SU-DHL-6 (cell line): ENCODE data around the gene ORAI3.

Experiments used
- H2AFZ ChIP-seq: fragments of 200-600 bp; sonication (generic); 2 replicates; pipeline ENCODE4 v1.6.1; 2014; ENCODE audit warnings: low read depth, mild to moderate bottlenecking, moderate library complexity, mixed read lengths, antibody characterized with exemption, low read length; ENCODE audit not compliant: severe bottlenecking
- H3F3A ChIP-seq: fragments of 200-600 bp; shearing (Covaris generic); 2 replicates; pipeline ENCODE4 v1.6.0; 2016; ENCODE audit warnings: antibody characterized with exemption, mild to moderate bottlenecking; ENCODE audit not compliant: insufficient read depth
- H3K27ac ChIP-seq: fragments of 200-600 bp; sonication (generic); 2 replicates; pipeline ENCODE4 v1.5.1; 2016; ENCODE audit warnings: low read depth, mild to moderate bottlenecking, low read length, moderate library complexity, mixed read lengths
- H3K27me3 ChIP-seq: fragments of 200-600 bp; sonication (generic), shearing (Covaris generic); 2 replicates; pipeline ENCODE4 v1.6.0; 2014; ENCODE audit warnings: mild to moderate bottlenecking, low read length
- H3K36me3 ChIP-seq: fragments of 200-600 bp; sonication (generic); 2 replicates; pipeline ENCODE4 v1.6.1; 2014; ENCODE audit warnings: mild to moderate bottlenecking, low read length, mixed read lengths
- H3K4me2 ChIP-seq: fragments of 300-600, 200-600 bp; shearing (Covaris generic), sonication (generic); 2 replicates; pipeline ENCODE4 v1.6.0; 2014; ENCODE audit warnings: low read length, low read depth, mild to moderate bottlenecking; ENCODE audit not compliant: poor library complexity, severe bottlenecking
- H3K4me3 ChIP-seq: fragments of 200-600 bp; sonication (generic); 2 replicates; pipeline ENCODE4 v1.5.1; 2014; ENCODE audit warnings: antibody characterized with exemption, low read length, mild to moderate bottlenecking, mixed read lengths; ENCODE audit not compliant: insufficient read depth, poor library complexity, severe bottlenecking
- H3K79me2 ChIP-seq: fragments of 200-600 bp; sonication (generic); 2 replicates; pipeline ENCODE4 v1.6.1; 2014; ENCODE audit warnings: mild to moderate bottlenecking, low read length, moderate library complexity; ENCODE audit not compliant: insufficient read depth
- H3K9ac ChIP-seq: fragments of 200-600 bp; sonication (generic); 2 replicates; pipeline ENCODE4 v1.7.0; 2014; ENCODE audit warnings: mild to moderate bottlenecking, low read length
- H3K9me2 ChIP-seq: fragments of 200-600 bp; sonication (generic); replicated peaks from 2 replicates; pipeline ENCODE4 v1.6.1; 2014; ENCODE audit warnings: low read length; ENCODE audit not compliant: insufficient read depth
- H3K9me3 ChIP-seq: fragments of 200-600 bp; sonication (generic); 2 replicates; pipeline ENCODE4 v1.6.1; 2014; ENCODE audit warnings: low read length, mixed read lengths; ENCODE audit not compliant: insufficient read depth
- H4K20me1 ChIP-seq: fragments of 200-600 bp; sonication (generic); 2 replicates; pipeline ENCODE4 v1.6.1; 2014; ENCODE audit warnings: low read depth, mild to moderate bottlenecking, antibody characterized with exemption, low read length, moderate library complexity, mixed read lengths
- EZH2phosphoT487 ChIP-seq: fragments of 200-600 bp; sonication (generic), shearing (Covaris generic); conservative IDR thresholded peaks from 2 replicates; pipeline ENCODE4 v1.6.1; 2018; ENCODE audit warnings: mild to moderate bottlenecking, antibody characterized with exemption, low read length, moderate library complexity, mixed read lengths
- TF ChIP-seq, protein P1 (sequence below): fragments of 200-600 bp; sonication (generic); IDR thresholded peaks from one replicate; pipeline ENCODE4 v1.5.1; 2017; ENCODE audit warnings: antibody characterized with exemption, mild to moderate bottlenecking, low read length, moderate library complexity; ENCODE audit not compliant: insufficient read depth, poor library complexity, severe bottlenecking

The ORAI3 gene

DNA sequence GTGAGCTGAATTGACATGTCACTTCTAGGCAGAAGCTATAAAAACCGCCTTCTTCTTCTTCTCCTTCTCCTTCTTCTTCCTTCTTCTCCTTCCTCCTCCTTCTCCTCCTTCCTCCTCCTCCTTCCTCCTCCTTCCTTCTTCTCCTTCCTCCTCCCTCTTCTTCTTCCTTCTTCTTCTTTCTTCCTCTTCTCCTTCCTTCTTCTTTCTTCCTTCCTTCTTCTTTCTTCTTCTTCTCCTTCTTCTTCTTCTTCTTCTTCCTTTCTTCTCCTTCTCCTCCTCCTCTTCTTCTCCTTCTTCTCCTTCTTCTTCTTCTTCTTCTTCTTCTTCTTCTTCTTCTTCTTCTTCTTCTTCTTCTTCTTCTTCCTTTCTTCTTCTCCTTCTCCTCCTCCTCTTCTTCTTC lies 30.3 kb upstream of the ORAI3 start:
- Histone ChIP-seq H3F3A (no peaks in the 10 kb centered on the region), H3K4me3 (no peak overlapping the region), H3K9ac (no peak overlapping the region), H3K4me2 (no peak overlapping the region), H3K79me2 (no peaks in the 10 kb centered on the region), H3K9me3 (no peaks in the 10 kb centered on the region), H3K27ac (no peak overlapping the region), H4K20me1 (no peaks in the 10 kb centered on the region), H3K36me3 (no peaks in the 10 kb centered on the region), H3K27me3 (no peaks in the 10 kb centered on the region), H2AFZ (no peak overlapping the region), H3K9me2 (no peaks in the 10 kb centered on the region)
- no peak for TF ChIP-seq EZH2phosphoT487
- TF ChIP-seq, protein P1, sequence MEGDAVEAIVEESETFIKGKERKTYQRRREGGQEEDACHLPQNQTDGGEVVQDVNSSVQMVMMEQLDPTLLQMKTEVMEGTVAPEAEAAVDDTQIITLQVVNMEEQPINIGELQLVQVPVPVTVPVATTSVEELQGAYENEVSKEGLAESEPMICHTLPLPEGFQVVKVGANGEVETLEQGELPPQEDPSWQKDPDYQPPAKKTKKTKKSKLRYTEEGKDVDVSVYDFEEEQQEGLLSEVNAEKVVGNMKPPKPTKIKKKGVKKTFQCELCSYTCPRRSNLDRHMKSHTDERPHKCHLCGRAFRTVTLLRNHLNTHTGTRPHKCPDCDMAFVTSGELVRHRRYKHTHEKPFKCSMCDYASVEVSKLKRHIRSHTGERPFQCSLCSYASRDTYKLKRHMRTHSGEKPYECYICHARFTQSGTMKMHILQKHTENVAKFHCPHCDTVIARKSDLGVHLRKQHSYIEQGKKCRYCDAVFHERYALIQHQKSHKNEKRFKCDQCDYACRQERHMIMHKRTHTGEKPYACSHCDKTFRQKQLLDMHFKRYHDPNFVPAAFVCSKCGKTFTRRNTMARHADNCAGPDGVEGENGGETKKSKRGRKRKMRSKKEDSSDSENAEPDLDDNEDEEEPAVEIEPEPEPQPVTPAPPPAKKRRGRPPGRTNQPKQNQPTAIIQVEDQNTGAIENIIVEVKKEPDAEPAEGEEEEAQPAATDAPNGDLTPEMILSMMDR, result no peak

DNA sequence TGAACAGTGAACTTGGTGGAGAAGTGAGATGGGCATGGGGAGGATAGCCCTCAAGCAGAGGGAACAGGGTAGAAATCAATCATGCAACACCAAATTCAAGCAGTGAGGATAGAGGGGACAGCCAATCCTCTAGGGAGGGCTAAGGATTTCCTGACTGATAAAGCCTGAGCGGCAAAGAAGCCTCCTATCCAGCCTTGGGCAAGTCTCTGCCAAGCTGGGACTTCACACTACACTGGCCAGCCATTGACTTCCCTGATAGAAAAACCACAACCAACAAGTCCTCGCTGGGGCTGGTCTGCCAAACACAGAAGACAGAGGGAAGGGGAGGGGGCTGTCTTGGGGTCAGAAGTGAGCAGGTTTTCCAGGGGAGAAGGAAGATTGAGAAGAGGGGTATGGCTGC lies 28.0 kb upstream of the ORAI3 start:
- Histone ChIP-seq H3F3A (no peaks in the 10 kb centered on the region), H3K9me3 (no peaks in the 10 kb centered on the region), H2AFZ (no peak overlapping the region), H3K4me3 (no peak overlapping the region), H3K27ac (no peak overlapping the region), H3K9me2 (no peaks in the 10 kb centered on the region), H3K79me2 (no peaks in the 10 kb centered on the region), H3K9ac (no peak overlapping the region), H3K36me3 (no peaks in the 10 kb centered on the region), H3K4me2 (no peak overlapping the region), H4K20me1 (no peaks in the 10 kb centered on the region), H3K27me3 (no peaks in the 10 kb centered on the region)
- no peak for TF ChIP-seq EZH2phosphoT487
- TF ChIP-seq, protein P1, result no peak

DNA sequence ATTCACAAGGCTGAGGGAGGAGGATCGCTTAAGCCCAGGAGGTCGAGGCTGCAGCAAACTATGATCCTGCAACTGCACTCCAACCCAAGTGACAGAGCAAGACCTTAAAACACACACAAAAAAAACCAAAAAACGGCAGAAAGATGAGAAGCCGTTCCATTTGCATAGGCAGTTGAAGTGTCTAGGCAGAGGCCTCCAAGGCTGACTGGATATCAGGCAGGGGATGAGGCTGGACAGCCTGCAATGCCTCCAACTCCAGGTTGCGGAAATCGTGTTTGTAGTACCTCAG lies 27.5 kb upstream of the ORAI3 start:
- Histone ChIP-seq H3K4me2 (peak overlapping the region; percentile 77), H3K27me3 (no peaks in the 10 kb centered on the region), H3K36me3 (no peaks in the 10 kb centered on the region), H3K9me2 (no peaks in the 10 kb centered on the region), H3K27ac (no peak overlapping the region), H3K9me3 (no peaks in the 10 kb centered on the region), H2AFZ (no peak overlapping the region), H4K20me1 (no peaks in the 10 kb centered on the region), H3K9ac (peak overlapping the region; percentile 47; the same call in 1 of the 2 replicates), H3K79me2 (no peaks in the 10 kb centered on the region), H3K4me3 (no peak overlapping the region), H3F3A (0 out of 2 replicates have a peak, but pooled peaks cover 3% of the 10 kb centered on the region)
- TF ChIP-seq, protein P1, result no peak
- no peak for TF ChIP-seq EZH2phosphoT487
